IPS-18c (cell line): ENCODE data around the gene FGD4.

Experiments
- H3K4me3 ChIP-seq: 2 replicates; pipeline ENCODE4 v1.7.0; 2013; ENCODE audit warnings: low read depth, mild to moderate bottlenecking, low read length, moderate library complexity; ENCODE audit not compliant: insufficient read depth
- H3K9me3 ChIP-seq: one replicate; pipeline ENCODE4 v1.6.1; 2013; ENCODE audit warnings: mild to moderate bottlenecking, low read length, moderate library complexity; ENCODE audit not compliant: control insufficient read depth, insufficient read depth

FGD4 gene

GRCh38 chr12:32444895-32445294, 45.5 kb downstream of the FGD4 start:
- Histone ChIP-seq H3K4me3 (no peak overlapping the region), H3K9me3 (no peaks in the 10 kb centered on the region)

GRCh38 chr12:32445356-32445755, 46.0 kb downstream of the FGD4 start:
- no peaks in the 10 kb centered on the region for H3K9me3 ChIP-seq
- H3K4me3 ChIP-seq = no peak overlapping the region

DNA sequence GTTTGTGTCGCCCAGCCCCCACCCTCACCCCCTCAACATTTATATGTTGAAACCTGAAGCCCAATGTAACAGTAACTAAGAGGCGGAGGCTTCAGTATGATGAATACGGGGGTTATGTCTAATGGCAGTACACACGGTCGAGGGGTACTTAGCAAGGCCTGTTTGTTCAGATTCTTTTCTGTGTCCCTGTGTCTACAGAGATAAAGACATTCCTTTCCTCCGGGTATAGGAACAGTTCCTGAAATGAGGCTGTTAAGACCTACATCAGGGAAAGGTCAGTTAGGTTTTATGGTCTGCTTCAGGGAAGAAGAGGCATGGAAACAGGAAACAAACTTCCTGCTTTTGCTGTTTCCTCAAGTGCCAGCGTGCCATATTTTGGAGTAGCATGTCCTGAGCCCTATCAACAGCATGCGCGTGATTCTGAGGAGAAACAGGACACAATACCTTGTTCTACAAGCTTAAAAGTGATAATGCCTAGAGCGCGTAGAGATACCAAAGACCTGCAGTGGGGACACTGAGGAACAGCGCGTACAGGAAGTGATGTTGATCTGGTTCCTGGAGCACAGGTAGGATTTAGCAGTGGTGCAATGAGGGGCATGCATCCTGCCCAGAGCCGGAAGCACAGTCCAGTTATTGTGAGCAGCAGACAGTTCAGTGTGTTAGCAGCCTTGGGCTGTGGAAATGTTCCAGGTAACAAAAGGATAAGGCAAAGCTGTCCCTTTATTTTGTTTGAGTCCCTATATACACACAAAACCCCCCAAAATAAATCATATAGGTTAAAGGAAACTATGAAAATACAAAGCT, 47.2 kb downstream of the FGD4 start:
- H3K4me3 ChIP-seq = peak overlapping the region; percentile 17; the same call in 1 of the 2 replicates
- H3K9me3 ChIP-seq = no peaks in the 10 kb centered on the region

DNA sequence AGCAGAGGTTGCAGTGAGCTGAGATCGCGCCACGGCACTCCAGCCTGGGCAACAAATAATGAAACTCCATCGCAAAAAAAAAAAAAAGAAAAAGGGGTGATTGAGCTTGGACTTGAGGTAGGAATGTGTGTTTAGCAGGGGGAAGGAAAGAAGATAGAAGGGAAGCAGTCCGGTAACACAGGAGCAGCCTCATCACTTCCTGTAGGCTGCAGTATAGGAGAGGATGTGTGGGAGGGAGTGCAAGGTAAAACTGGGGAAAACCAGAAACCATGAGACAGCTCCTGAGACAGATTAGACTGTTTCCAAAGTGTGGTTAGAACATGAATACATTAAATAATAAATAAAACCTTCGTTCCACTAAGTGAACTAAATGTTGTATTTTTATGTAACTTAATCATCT, 49.2 kb downstream of the FGD4 start:
- no peaks in the 10 kb centered on the region for H3K9me3 ChIP-seq
- H3K4me3 ChIP-seq = no peak overlapping the region

- no peak overlapping the region for H3K4me3 ChIP-seq
- no peaks in the 10 kb centered on the region for H3K9me3 ChIP-seq
These were observed 51.0 kb downstream of the FGD4 start for GRCh38 chr12:32450363-32450762.

DNA sequence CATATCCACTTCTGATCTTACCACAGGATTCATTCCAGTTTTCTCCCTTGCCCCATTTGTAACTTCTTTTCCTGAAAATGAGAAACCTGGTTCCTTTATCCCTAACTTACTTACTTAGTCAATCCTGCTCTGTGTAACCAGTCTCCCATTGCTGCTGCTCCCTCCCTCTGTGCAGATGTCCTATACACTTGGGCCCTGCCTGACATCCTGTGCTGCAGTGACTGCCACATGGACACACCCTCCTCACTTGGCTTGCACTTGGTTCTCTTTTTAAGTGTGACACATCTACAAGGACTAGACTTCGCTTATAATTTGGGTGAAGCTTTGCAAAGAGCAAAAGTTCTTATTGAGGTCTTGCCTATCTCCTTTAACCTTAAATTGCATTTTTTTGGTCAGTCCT, 51.4 kb downstream of the FGD4 start:
- Histone ChIP-seq H3K4me3 (no peak overlapping the region), H3K9me3 (no peaks in the 10 kb centered on the region)

DNA sequence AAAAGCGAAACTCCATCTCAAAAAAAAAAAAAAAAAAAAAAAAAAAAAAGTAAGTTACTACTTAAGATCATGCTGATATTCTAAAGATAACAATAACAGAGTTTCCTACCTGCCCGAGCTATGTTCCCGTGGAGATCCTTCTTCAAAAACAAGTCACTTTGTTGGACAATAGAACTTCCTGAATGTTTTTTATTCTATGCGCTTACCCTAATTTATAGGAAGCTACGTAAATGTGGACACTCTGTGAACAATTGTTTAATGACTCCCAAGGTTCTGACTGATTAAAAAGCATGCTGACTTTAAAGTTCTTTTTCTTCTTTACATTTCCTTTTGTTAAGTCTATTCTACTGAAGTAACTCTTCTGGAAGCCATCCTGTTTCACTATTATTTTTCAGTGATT, 52.5 kb downstream of the FGD4 start:
- no peaks in the 10 kb centered on the region for H3K9me3 ChIP-seq
- no peak overlapping the region for H3K4me3 ChIP-seq

- Histone ChIP-seq H3K9me3 (no peaks in the 10 kb centered on the region), H3K4me3 (no peak overlapping the region)
These were observed 54.7 kb downstream of the FGD4 start for GRCh38 chr12:32454075-32454474.

GRCh38 chr12:32454866-32455265, 55.5 kb downstream of the FGD4 start:
- Histone ChIP-seq H3K4me3 (no peak overlapping the region), H3K9me3 (no peaks in the 10 kb centered on the region)

GRCh38 chr12:32455607-32456071, 56.3 kb downstream of the FGD4 start:
- no peaks in the 10 kb centered on the region for H3K9me3 ChIP-seq
- no peak overlapping the region for H3K4me3 ChIP-seq

DNA sequence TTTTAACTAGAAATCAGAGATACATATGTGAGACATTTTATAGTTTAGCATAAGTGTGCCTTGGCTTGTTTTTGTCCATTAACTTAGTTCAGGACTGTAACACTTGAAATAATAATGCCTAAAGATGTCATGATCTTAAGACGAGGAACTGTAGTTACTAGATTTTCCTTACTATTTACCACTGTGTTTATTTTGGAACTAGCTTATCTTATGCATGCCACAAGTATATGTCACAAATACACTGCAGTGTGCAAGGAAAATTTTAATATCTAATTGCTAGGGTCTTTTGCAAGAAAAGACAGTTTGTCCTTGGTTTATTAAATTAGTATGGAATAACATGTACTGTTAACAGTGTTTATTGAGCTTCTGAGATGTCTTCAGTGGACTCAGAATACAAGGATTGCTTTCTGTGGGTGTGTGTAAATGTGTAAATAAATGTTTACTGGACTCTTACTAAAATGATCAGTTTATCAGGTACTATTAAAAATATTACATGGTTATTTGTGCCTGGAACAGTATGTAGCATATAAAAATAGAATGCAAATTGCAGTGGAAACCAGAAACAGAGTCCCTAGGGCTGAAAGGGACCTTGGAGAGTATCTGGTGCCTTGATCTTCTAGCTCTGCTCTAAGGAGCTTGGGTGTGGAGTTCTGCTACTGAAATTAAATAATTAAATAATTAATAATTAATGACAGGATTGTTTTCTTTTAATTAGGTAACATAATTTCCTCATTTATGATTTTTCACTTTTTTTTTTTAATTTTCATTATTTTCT, 58.1 kb downstream of the FGD4 start:
- H3K4me3 ChIP-seq = no peak overlapping the region
- H3K9me3 ChIP-seq = no peaks in the 10 kb centered on the region

DNA sequence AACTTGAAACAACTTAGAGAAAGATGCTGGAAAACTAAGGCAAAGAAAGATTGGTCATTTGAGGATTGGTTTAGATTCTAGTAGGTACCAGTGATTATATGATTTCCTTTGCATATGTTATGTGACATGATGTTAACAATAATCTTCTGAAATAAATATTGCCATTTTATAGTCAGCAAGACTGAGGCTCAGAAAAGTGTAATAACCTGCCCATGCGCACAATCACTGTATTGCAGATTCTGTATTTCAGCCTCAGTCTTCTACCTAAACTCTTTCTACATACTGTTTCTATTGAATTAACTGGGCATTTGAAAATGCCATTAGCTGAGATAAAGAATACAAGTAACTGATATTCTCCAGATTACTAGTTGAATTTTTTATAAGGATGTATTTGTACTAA, 61.3 kb downstream of the FGD4 start:
- Histone ChIP-seq H3K9me3 (no peaks in the 10 kb centered on the region), H3K4me3 (no peak overlapping the region)

DNA sequence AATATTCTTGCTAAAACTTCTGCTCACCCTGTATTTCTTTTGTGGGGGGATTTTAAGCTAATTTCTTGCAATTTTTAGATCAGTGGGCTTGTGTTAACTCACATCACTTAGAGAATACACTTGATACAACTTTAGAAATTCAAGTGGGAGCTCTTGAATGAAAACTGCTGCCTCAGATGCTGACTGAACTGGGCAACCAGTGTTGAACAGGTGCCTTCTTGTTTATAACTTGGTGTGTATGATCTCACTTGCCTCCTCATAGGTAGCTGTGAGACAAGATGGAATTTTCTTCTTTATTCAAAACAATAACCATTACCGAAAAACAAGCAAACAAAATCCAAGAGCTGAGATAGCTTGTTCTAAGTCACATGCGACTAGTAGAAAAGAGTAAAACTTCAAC, 63.5 kb downstream of the FGD4 start:
- Histone ChIP-seq H3K4me3 (no peak overlapping the region), H3K9me3 (no peaks in the 10 kb centered on the region)

- Histone ChIP-seq H3K9me3 (no peaks in the 10 kb centered on the region), H3K4me3 (no peak overlapping the region)
These were observed 66.8 kb downstream of the FGD4 start for GRCh38 chr12:32466187-32466586.

GRCh38 chr12:32466986-32467711, 67.8 kb downstream of the FGD4 start:
- Histone ChIP-seq H3K4me3 (no peak overlapping the region), H3K9me3 (no peaks in the 10 kb centered on the region)

- H3K4me3 ChIP-seq = no peak overlapping the region
These were observed 68.9 kb downstream of the FGD4 start for GRCh38 chr12:32467959-32468863.

GRCh38 chr12:32470936-32471470, 71.6 kb downstream of the FGD4 start:
- Histone ChIP-seq H3K4me3 (no peak overlapping the region), H3K9me3 (no peaks in the 10 kb centered on the region)

More at GRCh38 chr12:32467959-32468863, 68.9 kb downstream of the FGD4 start:
- no peaks in the 10 kb centered on the region for H3K9me3 ChIP-seq
